ENCODE data around the gene NMU. TPM values are rescaled to one million over a fixed set of nuclear protein-coding genes. Genes with fewer than 3 reads are reported as not detected.

The NMU gene
- total and polyA plus RNA-seq, 8 donors = 0.56 to 46.1 (median 1.1) TPM; not detected in 4

- DNase-seq = no peak
- H3K4me3 ChIP-seq = no peak overlapping the region
- peaks cover 0 to 5% (median 0%) of the 10 kb centered on the region in 4 donors for H3K9me3 ChIP-seq
- no peaks in the 10 kb centered on the region for H3K4me1 ChIP-seq
- TF ChIP-seq POLR2AphosphoS5 (IDR thresholded peaks at IDR 0.05) (no peak), POLR2A (IDR thresholded peaks at IDR 0.05) (no peak), EP300 (IDR thresholded peaks at IDR 0.05) (no peak), CTCF (IDR thresholded peaks at IDR 0.05) (no peak)
- no peak overlapping the region for H3K27ac ChIP-seq
- H3K27me3 ChIP-seq = peaks cover 0 to 11% (median 0%) of the 10 kb centered on the region in 3 donors
- H3K36me3 ChIP-seq = no peaks in the 10 kb centered on the region
- 79 to 89% (median 85%) methylated on average over 2 of the region's 2 CpGs for WGBS, 5 donors
- intact Hi-C loops (cut with DNase I; ENCODE audit: low total_unique reads) = no loop called here
Observed at GRCh38 chr4:55670695-55671094, 34.6 kb upstream of the NMU start.

DNA sequence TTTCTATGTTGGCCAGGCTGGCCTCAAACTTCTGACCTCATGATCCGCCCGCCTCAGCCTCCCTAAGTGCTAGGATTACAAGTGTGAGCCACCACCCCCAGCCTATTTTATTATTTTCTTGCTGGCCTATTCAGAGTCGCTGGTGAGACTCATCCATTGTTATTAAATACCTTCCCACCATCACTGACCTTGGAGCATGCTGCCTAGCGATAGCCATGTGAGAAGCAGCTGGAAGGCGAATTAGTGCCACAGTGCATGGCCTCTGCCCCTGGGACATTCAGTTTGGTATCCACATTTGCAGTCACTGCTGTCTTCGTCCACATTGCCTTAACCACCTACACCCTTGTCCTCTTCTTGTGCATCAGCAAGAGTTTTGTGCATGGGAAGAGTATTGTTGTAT is 32.4 kb upstream of the NMU start:
- no peak overlapping the region for H3K4me3 ChIP-seq
- no peak overlapping the region for H3K27ac ChIP-seq
- 82 to 87% (median 84%) methylated on average over 6 of the region's 6 CpGs for WGBS, 5 donors
- intact Hi-C loops (cut with DNase I; ENCODE audit: low total_unique reads) = no loop called here
- H3K9me3 ChIP-seq = peaks cover 0 to 5% (median 0%) of the 10 kb centered on the region in 4 donors
- no peaks in the 10 kb centered on the region for H3K4me1 ChIP-seq
- peaks cover 0 to 3% (median 0%) of the 10 kb centered on the region in 3 donors for H3K27me3 ChIP-seq
- DNase-seq = no peak
- no peaks in the 10 kb centered on the region for H3K36me3 ChIP-seq
- TF ChIP-seq CTCF (IDR thresholded peaks at IDR 0.05) = no peak
- no peak for TF ChIP-seq POLR2AphosphoS5 (IDR thresholded peaks at IDR 0.05)
- no peak for TF ChIP-seq EP300 (IDR thresholded peaks at IDR 0.05)
- no peak for TF ChIP-seq POLR2A (IDR thresholded peaks at IDR 0.05)

DNA sequence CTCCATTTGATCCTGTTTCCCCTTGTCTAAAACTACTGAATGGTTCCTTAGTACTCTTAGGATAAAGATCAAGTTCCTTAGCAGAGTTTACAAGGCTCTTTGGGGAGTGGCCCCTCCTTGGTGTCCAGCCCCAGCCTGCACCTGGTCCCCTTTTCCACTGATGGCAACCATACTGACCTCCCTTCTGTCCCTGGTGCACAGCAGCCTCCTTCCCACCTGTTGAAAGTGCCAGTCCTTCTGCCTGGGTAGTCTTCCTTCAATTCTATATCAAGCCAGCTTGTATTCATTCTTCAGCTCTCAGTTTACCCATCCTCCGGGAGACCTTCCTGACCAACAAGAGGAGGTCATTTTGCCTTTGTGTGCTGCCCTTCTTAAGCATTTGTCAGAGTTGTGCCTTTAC is 30.4 kb upstream of the NMU start:
- no peaks in the 10 kb centered on the region for H3K4me1 ChIP-seq
- 91 to 100% (median 100%) methylated on average over 1 of the region's 1 CpG for WGBS, 5 donors
- no peaks in the 10 kb centered on the region for H3K36me3 ChIP-seq
- intact Hi-C loops (cut with DNase I; ENCODE audit: low total_unique reads) = no loop called here
- no peak for TF ChIP-seq POLR2A (IDR thresholded peaks at IDR 0.05)
- TF ChIP-seq CTCF (IDR thresholded peaks at IDR 0.05) = no peak
- TF ChIP-seq POLR2AphosphoS5 (IDR thresholded peaks at IDR 0.05) = no peak
- TF ChIP-seq EP300 (IDR thresholded peaks at IDR 0.05) = no peak
- H3K27ac ChIP-seq = no peak overlapping the region
- H3K4me3 ChIP-seq = no peak overlapping the region
- DNase-seq = no peak
- no peaks in the 10 kb centered on the region for H3K27me3 ChIP-seq
- no peaks in the 10 kb centered on the region for H3K9me3 ChIP-seq

GRCh38 chr4:55663145-55663544 is 27.0 kb upstream of the NMU start:
- 77 to 89% (median 88%) methylated on average over 6 of the region's 6 CpGs for WGBS, 5 donors
- Histone ChIP-seq H3K4me3 (no peak overlapping the region), H3K27me3 (no peaks in the 10 kb centered on the region), H3K27ac (no peak overlapping the region), H3K36me3 (no peaks in the 10 kb centered on the region), H3K9me3 (no peaks in the 10 kb centered on the region), H3K4me1 (no peaks in the 10 kb centered on the region)
- TF ChIP-seq POLR2AphosphoS5 (IDR thresholded peaks at IDR 0.05) (no peak), POLR2A (IDR thresholded peaks at IDR 0.05) (no peak), EP300 (IDR thresholded peaks at IDR 0.05) (no peak), CTCF (IDR thresholded peaks at IDR 0.05) (no peak)
- intact Hi-C loops (cut with DNase I; ENCODE audit: low total_unique reads) = no loop called here
- DNase-seq = no peak
